ENCODE measurements around the gene WASF1. TPM values are rescaled to one million over a fixed set of nuclear protein-coding genes. Genes with fewer than 3 reads are reported as not detected.
"Not testable (repeated sequence)": the region's sequence is repeated elsewhere in the genome, so short reads cannot be mapped to it uniquely, and the experiment has no call there.

Gene WASF1
- total RNA-seq, 4 donors from 2014 or later = 5.8 to 15.6 (median 12.2) TPM

DNA sequence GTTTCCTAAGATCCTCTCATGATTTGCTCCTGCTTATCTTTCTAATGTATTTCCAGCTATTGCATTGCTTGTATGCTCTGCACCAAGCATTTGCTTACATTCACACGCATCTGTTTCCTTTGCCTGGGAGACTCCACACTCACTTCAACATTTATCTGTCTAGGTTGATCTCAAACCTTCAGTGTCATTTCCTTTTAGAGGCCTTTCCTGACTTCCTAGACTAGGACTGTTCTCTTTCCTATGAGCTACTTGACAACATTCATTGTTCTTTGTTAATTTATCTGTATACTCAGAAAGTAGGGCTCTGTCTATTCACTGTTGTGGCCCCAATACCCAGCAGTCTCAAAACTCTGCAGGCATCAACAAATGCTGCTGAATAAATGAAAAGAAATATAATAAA lies 84.4 kb downstream of the WASF1 start:
- TF ChIP-seq, protein P1, sequence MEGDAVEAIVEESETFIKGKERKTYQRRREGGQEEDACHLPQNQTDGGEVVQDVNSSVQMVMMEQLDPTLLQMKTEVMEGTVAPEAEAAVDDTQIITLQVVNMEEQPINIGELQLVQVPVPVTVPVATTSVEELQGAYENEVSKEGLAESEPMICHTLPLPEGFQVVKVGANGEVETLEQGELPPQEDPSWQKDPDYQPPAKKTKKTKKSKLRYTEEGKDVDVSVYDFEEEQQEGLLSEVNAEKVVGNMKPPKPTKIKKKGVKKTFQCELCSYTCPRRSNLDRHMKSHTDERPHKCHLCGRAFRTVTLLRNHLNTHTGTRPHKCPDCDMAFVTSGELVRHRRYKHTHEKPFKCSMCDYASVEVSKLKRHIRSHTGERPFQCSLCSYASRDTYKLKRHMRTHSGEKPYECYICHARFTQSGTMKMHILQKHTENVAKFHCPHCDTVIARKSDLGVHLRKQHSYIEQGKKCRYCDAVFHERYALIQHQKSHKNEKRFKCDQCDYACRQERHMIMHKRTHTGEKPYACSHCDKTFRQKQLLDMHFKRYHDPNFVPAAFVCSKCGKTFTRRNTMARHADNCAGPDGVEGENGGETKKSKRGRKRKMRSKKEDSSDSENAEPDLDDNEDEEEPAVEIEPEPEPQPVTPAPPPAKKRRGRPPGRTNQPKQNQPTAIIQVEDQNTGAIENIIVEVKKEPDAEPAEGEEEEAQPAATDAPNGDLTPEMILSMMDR (IDR thresholded peaks at IDR 0.05) = no peak
- ATAC-seq (ENCODE audit: low FRiP score) (no peak), DNase-seq (ENCODE audit: low spot score) (no peak)

DNA sequence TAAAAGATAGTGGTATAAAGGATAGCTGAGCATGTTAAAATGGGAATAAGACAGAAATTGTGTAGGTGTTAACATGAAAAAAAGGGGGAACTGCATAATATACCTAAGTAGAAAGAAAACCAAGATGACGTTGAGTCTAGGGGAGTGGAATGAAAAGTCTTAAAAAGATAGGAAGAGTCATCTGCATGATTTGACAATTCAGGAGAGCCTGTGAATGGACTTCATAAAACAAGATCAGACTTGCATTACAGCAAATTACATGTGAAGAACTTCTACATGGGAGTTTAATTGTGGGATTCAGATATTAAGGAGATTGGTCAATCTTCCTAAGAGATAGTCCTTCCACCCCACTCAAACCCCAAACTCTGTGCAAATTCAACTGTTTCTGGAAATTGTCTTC lies 85.5 kb downstream of the WASF1 start:
- ATAC-seq (ENCODE audit: low FRiP score) (no peak), DNase-seq (ENCODE audit: low spot score) (no peak)
- TF ChIP-seq, protein P1 (IDR thresholded peaks at IDR 0.05) = no peak

DNA sequence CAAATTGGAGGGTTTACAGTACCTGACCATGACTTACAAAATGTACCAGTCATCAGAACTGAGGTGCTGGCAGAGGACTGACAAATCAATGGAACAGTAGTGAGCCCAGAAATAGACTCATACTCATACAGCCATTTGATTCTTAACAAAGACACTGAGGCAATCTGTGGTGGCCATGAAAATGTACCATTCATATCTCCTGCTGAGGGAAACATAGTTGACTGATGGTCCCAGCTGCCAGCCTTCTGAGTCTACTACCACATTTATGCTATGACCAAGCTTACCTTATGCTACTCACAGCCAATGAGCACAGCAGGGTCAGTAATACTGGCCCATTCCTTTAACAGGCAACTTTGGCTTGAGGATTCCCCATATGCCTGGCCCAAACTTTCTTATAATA lies 88.6 kb downstream of the WASF1 start:
- no peak for DNase-seq (ENCODE audit: low spot score)
- TF ChIP-seq, protein P1 (IDR thresholded peaks at IDR 0.05) = no peak
- no peak for ATAC-seq (ENCODE audit: low FRiP score)

DNA sequence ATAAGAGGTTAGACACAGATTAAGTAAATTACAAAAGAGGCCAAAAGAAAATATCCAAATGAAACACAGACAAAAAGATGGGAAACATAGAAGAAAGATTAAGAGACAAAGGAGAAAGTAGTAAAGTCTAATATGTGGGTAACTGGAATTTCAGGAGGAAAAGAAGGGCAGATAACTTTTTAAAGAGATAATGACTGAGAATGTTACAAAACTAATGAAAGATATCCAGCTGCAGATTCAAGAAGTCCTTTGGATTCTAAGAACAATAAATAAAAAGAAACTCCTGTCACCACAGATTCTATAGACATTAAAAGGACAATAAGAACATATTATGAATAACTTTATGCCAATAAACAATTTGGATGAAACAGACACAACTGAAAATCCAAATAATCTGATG lies 90.1 kb downstream of the WASF1 start:
- no peak for DNase-seq (ENCODE audit: low spot score)
- TF ChIP-seq, protein P1 (IDR thresholded peaks at IDR 0.05) = no peak
- ATAC-seq (ENCODE audit: low FRiP score) = no peak

DNA sequence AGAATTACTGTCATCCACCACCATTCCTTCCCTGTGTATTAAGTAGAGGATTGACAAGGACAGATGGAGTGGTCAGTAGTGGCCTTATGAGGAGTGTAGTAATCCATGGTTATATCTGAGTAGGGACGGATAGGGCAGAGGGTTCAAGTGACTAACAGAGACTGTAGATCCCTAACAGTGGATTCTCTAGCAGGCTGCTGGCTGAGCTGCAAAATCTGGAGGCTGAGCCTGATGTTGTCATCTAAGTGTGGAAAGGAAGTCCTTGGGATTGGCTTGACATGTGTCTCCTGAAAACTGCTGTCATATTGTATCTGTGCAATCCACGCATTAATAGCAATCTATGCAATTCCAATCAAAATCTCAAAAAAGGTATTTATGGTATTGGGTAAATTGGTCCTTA lies 94.2 kb downstream of the WASF1 start:
- TF ChIP-seq, protein P1 (IDR thresholded peaks at IDR 0.05) = no peak
- no peak for DNase-seq (ENCODE audit: low spot score)
- ATAC-seq (ENCODE audit: low FRiP score) = no peak

DNA sequence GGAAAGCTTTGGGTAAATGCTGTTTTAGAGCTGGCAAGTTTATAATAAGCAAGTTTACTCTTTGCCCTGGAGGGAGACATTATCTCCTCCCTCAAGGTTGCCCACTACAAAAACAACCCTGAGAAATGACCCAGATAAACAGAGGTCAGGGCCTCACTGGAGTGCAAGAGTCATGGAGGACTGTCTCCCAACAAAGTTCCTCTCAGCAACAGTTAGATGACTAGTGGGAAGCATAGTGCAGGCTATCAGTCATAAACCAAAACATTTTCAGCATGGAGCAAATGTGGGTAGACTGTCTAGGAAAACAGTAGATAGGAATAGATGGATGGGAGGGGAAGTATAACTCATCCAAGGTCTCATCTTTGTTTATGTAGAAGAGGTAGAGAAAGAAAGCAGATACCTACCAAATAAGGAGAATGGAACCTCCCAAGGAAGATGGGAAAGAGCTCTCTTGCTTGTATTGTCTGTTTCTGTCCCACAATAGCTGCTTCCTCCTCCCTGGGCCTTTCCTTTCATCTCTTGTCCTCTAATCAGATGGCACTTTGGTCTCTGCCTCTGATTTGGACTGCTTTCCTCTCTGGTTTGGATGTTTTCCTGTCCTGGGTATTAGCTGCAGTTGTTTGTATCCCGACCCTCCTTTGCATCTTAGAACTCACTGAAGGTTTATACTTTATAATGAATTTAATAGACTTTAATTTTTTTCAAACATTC lies 95.4 kb downstream of the WASF1 start:
- DNase-seq (ENCODE audit: low spot score) = no peak
- TF ChIP-seq, protein P1 (IDR thresholded peaks at IDR 0.05) = no peak
- no peak for ATAC-seq (ENCODE audit: low FRiP score)

DNA sequence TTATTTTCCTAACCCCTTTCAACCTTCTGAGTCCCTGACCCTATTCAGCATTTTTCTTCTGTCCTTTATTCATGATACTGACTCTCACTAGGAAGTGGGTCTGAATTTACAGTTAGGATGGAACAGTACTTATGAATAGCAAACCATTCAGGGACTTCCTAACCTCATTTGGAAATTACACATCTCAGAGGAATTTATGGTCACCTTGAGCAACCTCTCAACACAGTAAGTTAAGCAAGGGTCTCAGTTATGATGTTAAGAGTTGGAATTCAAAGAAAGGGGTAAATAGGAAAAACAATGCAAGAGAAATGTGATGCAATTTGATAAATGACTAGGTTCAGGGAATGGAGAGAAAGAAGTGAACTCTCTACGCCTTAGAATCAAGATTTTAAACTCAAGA lies 104.1 kb downstream of the WASF1 start:
- no peak for DNase-seq (ENCODE audit: low spot score)
- TF ChIP-seq, protein P1 (IDR thresholded peaks at IDR 0.05) = no peak
- ATAC-seq (ENCODE audit: low FRiP score) = no peak

DNA sequence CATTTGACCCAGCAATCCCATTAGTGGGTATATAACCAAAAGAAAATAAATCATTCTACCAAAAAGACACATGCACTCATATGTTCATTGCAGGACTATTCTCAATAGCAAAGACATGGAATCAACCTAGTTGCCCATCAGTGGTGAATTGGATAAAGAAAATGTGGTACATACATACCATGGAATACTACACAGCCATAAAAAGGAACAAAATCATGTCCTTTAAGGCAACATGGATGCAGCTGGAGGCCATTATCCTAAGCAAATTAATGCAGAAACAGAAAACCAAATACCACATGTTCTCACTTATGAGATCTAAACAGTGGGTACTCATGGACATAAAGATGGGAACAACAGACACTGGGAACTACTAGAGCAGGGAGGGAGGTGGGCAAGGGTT lies 106.0 kb downstream of the WASF1 start:
- ATAC-seq (ENCODE audit: low FRiP score); DNase-seq (ENCODE audit: low spot score): not testable (repeated sequence)
